Measurements from ENCODE around the gene LRBA. TPM values are rescaled to one million over a fixed set of nuclear protein-coding genes. Genes with fewer than 3 reads are reported as not detected.
"Not testable (repeated sequence)": the region's sequence is repeated elsewhere in the genome, so short reads cannot be mapped to it uniquely, and the experiment has no call there.

The LRBA gene
- total RNA-seq (10 to 100 TPM; 60.8 to 61.1 TPM), polyA plus RNA-seq (ENCODE audit: insufficient read depth, low read depth, low replicate concordance) (24.6 TPM)
- long read RNA-seq, donor 1, result 0 reads
- long read RNA-seq, donor 2, result 0 reads

GRCh38 chr4:151014521-151015458 lies at the start of gene LRBA:
TSS of gene LRBA (minus strand) at chr4:151015284. CDS start at chr4:151014642, 642 bp downstream.
- Histone ChIP-seq H3K27me3 (no peaks in the 10 kb centered on the region), H3K36me3 (ENCODE audit: low read depth, missing control alignments) (no peaks in the 10 kb centered on the region), H3K27ac (peak within 1 kb of the TSS; percentile 91 to 95), H3K4me3 (peak within 1 kb of the TSS; percentile 98 to 99), H3K4me1 (peaks cover 5% of the 10 kb centered on the region), H3K9me3 (no peaks in the 10 kb centered on the region)
- DNase-seq, result peak; percentile 88
- intact Hi-C loops (cut with DNase I; ENCODE audit: low total_unique reads), result no loop called here
- 0 to 1% methylated on average over 36 to 37 of the region's 37 CpGs for WGBS, 2 donors
- TF ChIP-seq POLR2A (IDR thresholded peaks at IDR 0.05) (no peak), CTCF (IDR thresholded peaks at IDR 0.05) (no peak)

DNA sequence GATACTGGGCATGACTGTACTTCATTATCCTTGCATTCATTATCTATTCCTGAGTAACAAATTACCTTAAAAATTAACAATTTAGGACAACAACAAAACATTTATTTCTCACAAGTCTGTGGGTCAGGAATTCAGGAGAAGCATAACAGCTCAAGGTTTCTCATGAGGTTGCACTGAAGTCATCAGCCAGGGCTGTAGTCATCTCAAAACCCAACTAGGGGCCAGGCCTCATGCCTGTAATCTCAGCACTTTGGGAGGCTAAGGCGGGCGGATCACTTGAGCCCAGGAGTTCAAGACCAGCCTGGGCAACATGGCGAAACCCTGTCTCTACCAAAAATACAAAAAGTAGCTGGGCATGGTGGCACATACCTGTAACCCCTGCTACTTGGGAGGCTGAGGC lies 48.1 kb upstream of the LRBA start:
- not testable (repeated sequence) for H3K27me3 ChIP-seq

GRCh38 chr4:151055539-151055938 lies 40.5 kb upstream of the LRBA start:
- no peak overlapping the region for H3K4me3 ChIP-seq
- TF ChIP-seq POLR2A (IDR thresholded peaks at IDR 0.05) (no peak), CTCF (IDR thresholded peaks at IDR 0.05) (no peak)
- no peaks in the 10 kb centered on the region for H3K27me3 ChIP-seq
- no peak overlapping the region for H3K27ac ChIP-seq
- DNase-seq, result no peak
- H3K4me1 ChIP-seq, result no peaks in the 10 kb centered on the region
- no peaks in the 10 kb centered on the region for H3K9me3 ChIP-seq
- intact Hi-C loops (cut with DNase I; ENCODE audit: low total_unique reads), result no loop called here
- H3K36me3 ChIP-seq (ENCODE audit: low read depth, missing control alignments), result no peaks in the 10 kb centered on the region
- WGBS, 2 donors, result 40 to 42% methylated on average over 1 of the region's 1 CpG

More for the DNA sequence above, 48.1 kb upstream of the LRBA start:
- H3K9me3 ChIP-seq; DNase-seq; H3K36me3 ChIP-seq (ENCODE audit: low read depth, missing control alignments); H3K4me3 ChIP-seq; H3K27ac ChIP-seq; intact Hi-C loops (cut with DNase I; ENCODE audit: low total_unique reads); H3K4me1 ChIP-seq: not testable (repeated sequence)
- 90 to 96% methylated on average over 3 of the region's 3 CpGs for WGBS, 2 donors

- intact Hi-C loops (cut with DNase I; ENCODE audit: low total_unique reads), result no loop called here
- WGBS, 2 donors, result 90 to 96% methylated on average over 3 of the region's 3 CpGs
- Histone ChIP-seq H3K4me3 (no peak overlapping the region), H3K27me3 (no peaks in the 10 kb centered on the region), H3K36me3 (ENCODE audit: low read depth, missing control alignments) (no peaks in the 10 kb centered on the region), H3K9me3 (no peaks in the 10 kb centered on the region), H3K27ac (no peak overlapping the region), H3K4me1 (no peaks in the 10 kb centered on the region)
- DNase-seq, result no peak
- no peak for TF ChIP-seq CTCF (IDR thresholded peaks at IDR 0.05)
Measured at GRCh38 chr4:151052785-151053184, 37.7 kb upstream of the LRBA start.

- TF ChIP-seq POLR2A (IDR thresholded peaks at IDR 0.05) (no peak), CTCF (IDR thresholded peaks at IDR 0.05) (no peak)
- Histone ChIP-seq H3K27ac (no peak overlapping the region), H3K4me1 (no peaks in the 10 kb centered on the region), H3K27me3 (no peaks in the 10 kb centered on the region), H3K4me3 (peak overlapping the region; percentile 15 to 41), H3K9me3 (no peaks in the 10 kb centered on the region), H3K36me3 (ENCODE audit: low read depth, missing control alignments) (no peaks in the 10 kb centered on the region)
- intact Hi-C loops (cut with DNase I; ENCODE audit: low total_unique reads), result no loop called here
- peak; percentile 25 for DNase-seq
- WGBS, 2 donors, result 57 to 63% methylated on average over 11 of the region's 13 CpGs
Measured at GRCh38 chr4:151049430-151049884, 34.4 kb upstream of the LRBA start.

Measured in testis (tissue), 5 donors.